GM18520 (cell line): ENCODE measurements around the gene PLXNA2.

ENCODE experiments used
- ATAC-seq: cut with Tn5 transposase; IDR thresholded peaks from one replicate; pipeline ENCODE4 v1.9.1; 2021; ENCODE audit not compliant: unreplicated experiment

Gene PLXNA2

GRCh38 chr1:208006258-208006920 is 237.8 kb downstream of the PLXNA2 start:
- ATAC-seq = no peak

GRCh38 chr1:208004851-208005250 is 239.3 kb downstream of the PLXNA2 start:
- ATAC-seq = no peak

- no peak for ATAC-seq
Measured at GRCh38 chr1:208003241-208003640, 240.9 kb downstream of the PLXNA2 start.

GRCh38 chr1:208002672-208003071 is 241.5 kb downstream of the PLXNA2 start:
- ATAC-seq = no peak

- no peak for ATAC-seq
Measured at GRCh38 chr1:208002078-208002477, 242.1 kb downstream of the PLXNA2 start.

GRCh38 chr1:208000504-208000903 is 243.7 kb downstream of the PLXNA2 start:
- ATAC-seq = no peak

- no peak for ATAC-seq
Measured at GRCh38 chr1:207999972-208000371, 244.2 kb downstream of the PLXNA2 start.

- no peak for ATAC-seq
Measured at GRCh38 chr1:207999274-207999915, 244.8 kb downstream of the PLXNA2 start.

- ATAC-seq = no peak
Measured at GRCh38 chr1:207998691-207999090, 245.5 kb downstream of the PLXNA2 start.

GRCh38 chr1:207997486-207998268 is 246.5 kb downstream of the PLXNA2 start:
- ATAC-seq = no peak

GRCh38 chr1:207996636-207997035 is 247.5 kb downstream of the PLXNA2 start:
- no peak for ATAC-seq

GRCh38 chr1:207995576-207995975 is 248.6 kb downstream of the PLXNA2 start:
- no peak for ATAC-seq

GRCh38 chr1:207993477-207994445 is 250.4 kb downstream of the PLXNA2 start:
- ATAC-seq = no peak

- no peak for ATAC-seq
Measured at GRCh38 chr1:207992677-207993236, 251.4 kb downstream of the PLXNA2 start.

GRCh38 chr1:207991583-207992026 is 252.6 kb downstream of the PLXNA2 start:
- no peak for ATAC-seq

- no peak for ATAC-seq
Measured at GRCh38 chr1:207990876-207991582, 253.2 kb downstream of the PLXNA2 start.

GRCh38 chr1:207990455-207990854 is 253.7 kb downstream of the PLXNA2 start:
- no peak for ATAC-seq

GRCh38 chr1:207988326-207989165 is 255.6 kb downstream of the PLXNA2 start:
- no peak for ATAC-seq

- no peak for ATAC-seq
Measured at GRCh38 chr1:207987164-207987563, 257.0 kb downstream of the PLXNA2 start.
